ENCODE measurements around the gene RFTN2.

RFTN2 gene

DNA sequence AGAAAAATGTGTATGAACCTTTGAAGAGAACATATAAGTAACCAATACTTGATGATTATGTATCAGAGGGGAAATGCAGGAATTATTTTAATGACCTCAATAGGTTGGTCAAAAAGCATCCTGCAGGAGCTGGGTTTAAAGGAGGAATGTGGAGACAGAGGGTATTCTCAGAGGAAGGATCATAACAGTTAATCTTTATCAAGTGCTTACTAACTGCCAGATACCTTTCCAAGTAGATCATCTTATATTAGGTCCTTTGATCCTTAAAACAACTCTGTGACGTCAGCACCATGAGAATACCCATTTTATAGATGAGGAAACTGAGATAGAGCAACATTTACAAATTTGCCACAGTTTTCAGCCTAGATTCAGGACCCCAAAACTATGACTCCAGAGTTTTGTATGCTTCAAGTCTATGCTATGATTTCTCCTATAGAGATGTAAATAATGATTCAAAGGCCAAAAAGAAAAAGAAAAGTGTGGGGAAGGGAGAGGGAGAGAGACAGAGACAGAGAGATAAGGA lies 3.0 kb downstream of the RFTN2 start:
- Histone ChIP-seq H4K12ac (ENCODE audit: low read depth, low read length) (no peak overlapping the region), H3K27me3 (ENCODE audit: insufficient read depth, low read length) (no peaks in the 10 kb centered on the region), H2BK120ac (ENCODE audit: insufficient read depth, low read length, poor library complexity) (no peak overlapping the region), H3K79me2 (ENCODE audit: control insufficient read depth, insufficient read depth, low read length, poor library complexity) (no peaks in the 10 kb centered on the region), H3K4me1 (ENCODE audit: control insufficient read depth in 1 of 2, insufficient read depth in 2 of 2, low read length in 2 of 2) (no peaks in the 10 kb centered on the region), H2BK5ac (ENCODE audit: low read depth, low read length, poor library complexity) (no peak overlapping the region), H3K9me3 (ENCODE audit: insufficient read depth, low read depth, low read length) (peaks cover 4% of the 10 kb centered on the region), H2BK12ac (ENCODE audit: low read length) (no peak overlapping the region), H3K4me2 (ENCODE audit: low read length) (no peak overlapping the region), H3K4ac (ENCODE audit: low read depth, low read length) (no peak overlapping the region), H4K8ac (ENCODE audit: low read depth, low read length) (no peak overlapping the region), H3K79me1 (ENCODE audit: low read length) (no peaks in the 10 kb centered on the region), H3K18ac (ENCODE audit: low read length) (no peak overlapping the region), H4K91ac (ENCODE audit: low read depth, low read length) (no peak overlapping the region), H3K36me3 (ENCODE audit: control insufficient read depth in 1 of 2, insufficient read depth in 2 of 2, low read length in 2 of 2) (no peaks in the 10 kb centered on the region), H3K27ac (ENCODE audit: low read depth, low read length) (no peak overlapping the region), H2AK5ac (ENCODE audit: low read length) (no peak overlapping the region), H3K9ac (ENCODE audit: low read length) (no peak overlapping the region), H3K4me3 (ENCODE audit: low read depth, low read length) (no peak overlapping the region), H2AFZ (ENCODE audit: insufficient read depth, low read length, poor library complexity) (no peak overlapping the region), H3K23ac (ENCODE audit: low read length) (no peak overlapping the region), H3K14ac (ENCODE audit: low read length) (no peak overlapping the region)
- WGBS (ENCODE audit: extremely low coverage, insufficient coverage, insufficient read length): no CpG with 5 or more reads among the region's 1 CpG
- no peak for DNase-seq

DNA sequence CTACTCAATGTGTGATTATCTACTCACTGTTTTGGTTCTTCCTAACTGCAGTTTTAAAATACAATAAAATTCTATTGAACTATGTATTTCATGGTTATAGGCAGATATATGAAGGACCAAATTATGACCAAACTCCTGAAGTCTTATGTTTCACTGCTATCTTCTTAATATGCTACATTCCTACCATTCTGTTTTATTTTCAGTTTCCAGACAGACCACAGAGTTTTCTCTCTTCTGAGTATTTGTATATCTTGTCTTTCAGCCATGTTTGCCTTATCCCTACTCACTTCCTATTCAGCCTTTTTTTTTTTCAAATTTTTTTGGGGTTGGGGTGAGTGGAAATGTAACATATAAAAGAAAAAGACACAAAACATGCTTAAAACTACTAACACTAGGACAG lies 6.3 kb downstream of the RFTN2 start:
- DNase-seq: no peak
- H4K91ac ChIP-seq (ENCODE audit: low read depth, low read length): no peak overlapping the region
- no peak overlapping the region for H3K27ac ChIP-seq (ENCODE audit: low read depth, low read length)
- no peaks in the 10 kb centered on the region for H3K27me3 ChIP-seq (ENCODE audit: insufficient read depth, low read length)
- no peaks in the 10 kb centered on the region for H3K36me3 ChIP-seq (ENCODE audit: control insufficient read depth in 1 of 2, insufficient read depth in 2 of 2, low read length in 2 of 2)
- no peak overlapping the region for H2BK12ac ChIP-seq (ENCODE audit: low read length)
- H3K18ac ChIP-seq (ENCODE audit: low read length): no peak overlapping the region
- H2AFZ ChIP-seq (ENCODE audit: insufficient read depth, low read length, poor library complexity): no peak overlapping the region
- no peak overlapping the region for H2BK120ac ChIP-seq (ENCODE audit: insufficient read depth, low read length, poor library complexity)
- H2BK5ac ChIP-seq (ENCODE audit: low read depth, low read length, poor library complexity): no peak overlapping the region
- no peak overlapping the region for H3K14ac ChIP-seq (ENCODE audit: low read length)
- H4K8ac ChIP-seq (ENCODE audit: low read depth, low read length): no peak overlapping the region
- H3K4me2 ChIP-seq (ENCODE audit: low read length): no peak overlapping the region
- no peak overlapping the region for H3K9ac ChIP-seq (ENCODE audit: low read length)
- no peaks in the 10 kb centered on the region for H3K79me1 ChIP-seq (ENCODE audit: low read length)
- no peak overlapping the region for H3K4me3 ChIP-seq (ENCODE audit: low read depth, low read length)
- H3K79me2 ChIP-seq (ENCODE audit: control insufficient read depth, insufficient read depth, low read length, poor library complexity): no peaks in the 10 kb centered on the region
- H3K4ac ChIP-seq (ENCODE audit: low read depth, low read length): no peak overlapping the region
- H3K4me1 ChIP-seq (ENCODE audit: control insufficient read depth in 1 of 2, insufficient read depth in 2 of 2, low read length in 2 of 2): no peaks in the 10 kb centered on the region
- no peak overlapping the region for H3K23ac ChIP-seq (ENCODE audit: low read length)
- H4K12ac ChIP-seq (ENCODE audit: low read depth, low read length): no peak overlapping the region
- H3K9me3 ChIP-seq (ENCODE audit: insufficient read depth, low read depth, low read length): peaks cover 4% of the 10 kb centered on the region
- no peak overlapping the region for H2AK5ac ChIP-seq (ENCODE audit: low read length)

- no peaks in the 10 kb centered on the region for H3K36me3 ChIP-seq (ENCODE audit: control insufficient read depth in 1 of 2, insufficient read depth in 2 of 2, low read length in 2 of 2)
- no peak overlapping the region for H3K4me3 ChIP-seq (ENCODE audit: low read depth, low read length)
- peaks cover 4% of the 10 kb centered on the region for H3K9me3 ChIP-seq (ENCODE audit: insufficient read depth, low read depth, low read length)
- WGBS (ENCODE audit: extremely low coverage, insufficient coverage, insufficient read length): no CpG with 5 or more reads among the region's 3 CpGs
- H3K23ac ChIP-seq (ENCODE audit: low read length): no peak overlapping the region
- H3K4ac ChIP-seq (ENCODE audit: low read depth, low read length): no peak overlapping the region
- H2BK120ac ChIP-seq (ENCODE audit: insufficient read depth, low read length, poor library complexity): no peak overlapping the region
- peak; percentile 29 to 52 for DNase-seq
- H3K14ac ChIP-seq (ENCODE audit: low read length): no peak overlapping the region
- H2AFZ ChIP-seq (ENCODE audit: insufficient read depth, low read length, poor library complexity): no peak overlapping the region
- no peak overlapping the region for H2BK5ac ChIP-seq (ENCODE audit: low read depth, low read length, poor library complexity)
- H4K8ac ChIP-seq (ENCODE audit: low read depth, low read length): no peak overlapping the region
- H3K79me1 ChIP-seq (ENCODE audit: low read length): no peaks in the 10 kb centered on the region
- H3K4me1 ChIP-seq (ENCODE audit: control insufficient read depth in 1 of 2, insufficient read depth in 2 of 2, low read length in 2 of 2): no peaks in the 10 kb centered on the region
- no peak overlapping the region for H4K91ac ChIP-seq (ENCODE audit: low read depth, low read length)
- H3K9ac ChIP-seq (ENCODE audit: low read length): no peak overlapping the region
- H3K4me2 ChIP-seq (ENCODE audit: low read length): no peak overlapping the region
- no peak overlapping the region for H3K27ac ChIP-seq (ENCODE audit: low read depth, low read length)
- H2AK5ac ChIP-seq (ENCODE audit: low read length): no peak overlapping the region
- no peak overlapping the region for H4K12ac ChIP-seq (ENCODE audit: low read depth, low read length)
- no peak overlapping the region for H3K18ac ChIP-seq (ENCODE audit: low read length)
- H2BK12ac ChIP-seq (ENCODE audit: low read length): no peak overlapping the region
- H3K79me2 ChIP-seq (ENCODE audit: control insufficient read depth, insufficient read depth, low read length, poor library complexity): no peaks in the 10 kb centered on the region
- H3K27me3 ChIP-seq (ENCODE audit: insufficient read depth, low read length): no peaks in the 10 kb centered on the region
Measured at GRCh38 chr2:197668296-197668695, 7.1 kb downstream of the RFTN2 start.

DNA sequence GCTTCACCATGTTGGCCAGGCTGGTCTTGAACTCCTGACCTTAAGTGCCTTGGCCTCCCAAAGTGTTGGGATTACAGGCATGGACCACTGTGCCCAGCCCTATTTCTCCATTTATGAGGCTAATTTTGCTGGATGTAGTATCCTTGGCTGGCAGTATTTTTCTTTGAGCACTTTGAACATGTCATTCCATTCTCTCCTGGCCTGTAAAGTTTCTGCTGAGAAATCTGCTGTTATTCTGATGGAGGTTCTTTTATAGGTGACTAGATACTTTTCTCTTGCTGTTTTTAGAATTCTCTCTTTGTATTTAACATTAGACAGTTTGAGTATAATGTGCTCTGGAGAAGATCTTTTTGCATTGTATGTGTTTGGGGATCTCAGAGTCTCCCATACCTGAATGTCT lies 9.1 kb downstream of the RFTN2 start:
- no peak overlapping the region for H2BK12ac ChIP-seq (ENCODE audit: low read length)
- H3K4me3 ChIP-seq (ENCODE audit: low read depth, low read length): no peak overlapping the region
- no peak overlapping the region for H3K4ac ChIP-seq (ENCODE audit: low read depth, low read length)
- H3K27me3 ChIP-seq (ENCODE audit: insufficient read depth, low read length): no peaks in the 10 kb centered on the region
- H3K27ac ChIP-seq (ENCODE audit: low read depth, low read length): no peak overlapping the region
- no peak overlapping the region for H2BK5ac ChIP-seq (ENCODE audit: low read depth, low read length, poor library complexity)
- DNase-seq: no peak
- H3K4me1 ChIP-seq (ENCODE audit: control insufficient read depth in 1 of 2, insufficient read depth in 2 of 2, low read length in 2 of 2): no peaks in the 10 kb centered on the region
- H3K18ac ChIP-seq (ENCODE audit: low read length): no peak overlapping the region
- H3K23ac ChIP-seq (ENCODE audit: low read length): no peak overlapping the region
- H3K4me2 ChIP-seq (ENCODE audit: low read length): no peak overlapping the region
- H2AFZ ChIP-seq (ENCODE audit: insufficient read depth, low read length, poor library complexity): no peak overlapping the region
- no peak overlapping the region for H4K12ac ChIP-seq (ENCODE audit: low read depth, low read length)
- H2AK5ac ChIP-seq (ENCODE audit: low read length): no peak overlapping the region
- H3K79me1 ChIP-seq (ENCODE audit: low read length): no peaks in the 10 kb centered on the region
- no peak overlapping the region for H4K8ac ChIP-seq (ENCODE audit: low read depth, low read length)
- H2BK120ac ChIP-seq (ENCODE audit: insufficient read depth, low read length, poor library complexity): no peak overlapping the region
- H3K79me2 ChIP-seq (ENCODE audit: control insufficient read depth, insufficient read depth, low read length, poor library complexity): no peaks in the 10 kb centered on the region
- H3K36me3 ChIP-seq (ENCODE audit: control insufficient read depth in 1 of 2, insufficient read depth in 2 of 2, low read length in 2 of 2): no peaks in the 10 kb centered on the region
- H3K9me3 ChIP-seq (ENCODE audit: insufficient read depth, low read depth, low read length): peaks cover 4% of the 10 kb centered on the region
- H4K91ac ChIP-seq (ENCODE audit: low read depth, low read length): no peak overlapping the region
- no peak overlapping the region for H3K9ac ChIP-seq (ENCODE audit: low read length)
- H3K14ac ChIP-seq (ENCODE audit: low read length): no peak overlapping the region
